VCaP (cell line): ENCODE results near the gene PSMB8.
A peak's percentile ranks its signal among the peaks of the same experiment; 100 is the strongest.

Experiments used
- H3K27ac ChIP-seq: fragments of 450-650 bp; 2 replicates; pipeline ENCODE4 v1.5.1; 2017
- CTCF ChIP-seq: fragments of 450-650 bp; conservative IDR thresholded peaks from 2 replicates; pipeline ENCODE4 v1.5.1; 2017; ENCODE audit warnings: mild to moderate bottlenecking, moderate library complexity

PSMB8 gene

GRCh38 chr6:32854376-32855178, 10.7 kb upstream of the PSMB8 start:
- peak overlapping the region; percentile 83 for H3K27ac ChIP-seq
- TF ChIP-seq CTCF, result no peak

GRCh38 chr6:32853541-32854375, 9.9 kb upstream of the PSMB8 start, which contains the start of the genes PSMB9 and TAP1:
Gene PSMB9, plus strand, starts transcription at chr6:32854192. Its CDS starts 38 bp downstream, at chr6:32854230.
Gene TAP1, minus strand, starts transcription at chr6:32853704. Its CDS starts 68 bp downstream, at chr6:32853636.
- peak; percentile 83 for TF ChIP-seq CTCF
- H3K27ac ChIP-seq, result peak within 1 kb of the TSS; percentile 83

GRCh38 chr6:32852844-32853540, 9.1 kb upstream of the PSMB8 start:
- H3K27ac ChIP-seq, result peak overlapping the region; percentile 83
- no peak for TF ChIP-seq CTCF

- peak overlapping the region; percentile 83 for H3K27ac ChIP-seq
- no peak for TF ChIP-seq CTCF
Measured at GRCh38 chr6:32852018-32852843, 8.4 kb upstream of the PSMB8 start.

GRCh38 chr6:32851025-32851424, 7.2 kb upstream of the PSMB8 start:
- TF ChIP-seq CTCF, result no peak
- H3K27ac ChIP-seq, result no peak overlapping the region

- no peak for TF ChIP-seq CTCF
- no peak overlapping the region for H3K27ac ChIP-seq
Measured at GRCh38 chr6:32849126-32849525, 5.3 kb upstream of the PSMB8 start.
